ENCODE results near the gene DYNLRB1. TPM values are rescaled to one million over a fixed set of nuclear protein-coding genes. Genes with fewer than 3 reads are reported as not detected.

The DYNLRB1 gene
- total and polyA plus RNA-seq, 2 experiments from 2014 or later = 103 to 224 TPM

GRCh38 chr20:34552569-34552968 is 36.3 kb downstream of the DYNLRB1 start:
- no peak overlapping the region for H2AFZ ChIP-seq
- no peaks in the 10 kb centered on the region for H3K79me2 ChIP-seq
- H3K27ac ChIP-seq = no peak overlapping the region
- H4K20me1 ChIP-seq (ENCODE audit: insufficient read depth, poor library complexity, severe bottlenecking) = no peaks in the 10 kb centered on the region
- 97% methylated on average over 6 of the region's 6 CpGs for WGBS (ENCODE audit: low lambda C conversion rate, missing lambda C conversion rate)
- no peak overlapping the region for H3K4me2 ChIP-seq
- H3K27me3 ChIP-seq = no peaks in the 10 kb centered on the region
- H3K9me3 ChIP-seq (ENCODE audit: low read depth) = no peaks in the 10 kb centered on the region
- no peak for DNase-seq (ENCODE audit: low spot score)
- peaks cover under 1% of the 10 kb centered on the region for H3K4me1 ChIP-seq (ENCODE audit: insufficient read depth)
- no peak overlapping the region for H3K4me3 ChIP-seq
- TF ChIP-seq EZH2phosphoT487 (IDR thresholded peaks at IDR 0.05; ENCODE audit: low read depth, severe bottlenecking, unreplicated experiment) (no peak), CTCF (IDR thresholded peaks at IDR 0.05; ENCODE audit: poor library complexity) (no peak), EZH2 (IDR thresholded peaks at IDR 0.05; ENCODE audit: borderline replicate concordance) (no peak)
- H3K36me3 ChIP-seq (replicated peaks; ENCODE audit: insufficient read depth, low read depth) = no peaks in the 10 kb centered on the region
- H3K9me2 ChIP-seq (replicated peaks; ENCODE audit: insufficient read depth) = no peaks in the 10 kb centered on the region

- WGBS (ENCODE audit: low lambda C conversion rate, missing lambda C conversion rate) = 61% methylated on average over 4 of the region's 4 CpGs
- H3K27me3 ChIP-seq = no peaks in the 10 kb centered on the region
- H2AFZ ChIP-seq = no peak overlapping the region
- no peaks in the 10 kb centered on the region for H3K9me2 ChIP-seq (replicated peaks; ENCODE audit: insufficient read depth)
- no peaks in the 10 kb centered on the region for H4K20me1 ChIP-seq (ENCODE audit: insufficient read depth, poor library complexity, severe bottlenecking)
- no peak overlapping the region for H3K4me3 ChIP-seq
- H3K4me1 ChIP-seq (ENCODE audit: insufficient read depth) = peaks cover 6% of the 10 kb centered on the region
- no peak for DNase-seq (ENCODE audit: low spot score)
- H3K36me3 ChIP-seq (replicated peaks; ENCODE audit: insufficient read depth, low read depth) = no peaks in the 10 kb centered on the region
- H3K27ac ChIP-seq = peak overlapping the region; percentile 27
- no peak overlapping the region for H3K4me2 ChIP-seq
- no peaks in the 10 kb centered on the region for H3K9me3 ChIP-seq (ENCODE audit: low read depth)
- no peak for TF ChIP-seq EZH2 (IDR thresholded peaks at IDR 0.05; ENCODE audit: borderline replicate concordance)
- no peak for TF ChIP-seq CTCF (IDR thresholded peaks at IDR 0.05; ENCODE audit: poor library complexity)
- no peak for TF ChIP-seq EZH2phosphoT487 (IDR thresholded peaks at IDR 0.05; ENCODE audit: low read depth, severe bottlenecking, unreplicated experiment)
- H3K79me2 ChIP-seq = no peaks in the 10 kb centered on the region
Observed at GRCh38 chr20:34553366-34553867, 37.2 kb downstream of the DYNLRB1 start.

- DNase-seq (ENCODE audit: low spot score) = no peak
- WGBS (ENCODE audit: low lambda C conversion rate, missing lambda C conversion rate) = 56% methylated on average over 11 of the region's 11 CpGs
- H3K4me2 ChIP-seq = peak overlapping the region; percentile 88
Observed at GRCh38 chr20:34557936-34558319, 41.7 kb downstream of the DYNLRB1 start.

More at GRCh38 chr20:34557936-34558319, 41.7 kb downstream of the DYNLRB1 start:
- Histone ChIP-seq H2AFZ (peak overlapping the region; percentile 100), H3K27ac (peak overlapping the region; percentile 75), H3K9me2 (replicated peaks; ENCODE audit: insufficient read depth) (no peaks in the 10 kb centered on the region), H3K4me1 (ENCODE audit: insufficient read depth) (peaks cover 6% of the 10 kb centered on the region), H3K36me3 (replicated peaks; ENCODE audit: insufficient read depth, low read depth) (no peaks in the 10 kb centered on the region), H3K79me2 (no peaks in the 10 kb centered on the region), H3K9me3 (ENCODE audit: low read depth) (no peaks in the 10 kb centered on the region), H3K4me3 (peak overlapping the region; percentile 83), H3K27me3 (no peaks in the 10 kb centered on the region), H4K20me1 (ENCODE audit: insufficient read depth, poor library complexity, severe bottlenecking) (no peaks in the 10 kb centered on the region)
- TF ChIP-seq EZH2 (IDR thresholded peaks at IDR 0.05; ENCODE audit: borderline replicate concordance) = no peak
- no peak for TF ChIP-seq EZH2phosphoT487 (IDR thresholded peaks at IDR 0.05; ENCODE audit: low read depth, severe bottlenecking, unreplicated experiment)
- TF ChIP-seq CTCF (IDR thresholded peaks at IDR 0.05; ENCODE audit: poor library complexity) = no peak

Measured in hepatocyte (in vitro differentiated cells).